Measurements from ENCODE around the gene POLR1D. TPM values are rescaled to one million over a fixed set of nuclear protein-coding genes. Genes with fewer than 3 reads are reported as not detected.

The POLR1D gene
- total RNA-seq, 2 experiments from 2014 or later: 197 to 200 TPM

- no peak overlapping the region for H3K27ac ChIP-seq (ENCODE audit: low read depth in 1 of 2, low read length in 2 of 2)
- TF ChIP-seq CTCF (IDR thresholded peaks at IDR 0.05): no peak
- no peaks in the 10 kb centered on the region for H3K27me3 ChIP-seq (ENCODE audit: control insufficient read depth in 1 of 2, insufficient read depth in 2 of 2, low read length in 2 of 2)
- no peak for ATAC-seq (ENCODE audit: poor library complexity)
- H3K9me3 ChIP-seq (ENCODE audit: control insufficient read depth in 1 of 2, insufficient read depth in 1 of 2, low read length in 2 of 2): no peaks in the 10 kb centered on the region
- no peak overlapping the region for H3K4me3 Mint-ChIP-seq
- no peak overlapping the region for H3K4me3 ChIP-seq (ENCODE audit: low read length)
- no peaks in the 10 kb centered on the region for H3K27me3 Mint-ChIP-seq
- no peaks in the 10 kb centered on the region for H3K4me1 Mint-ChIP-seq (ENCODE audit: low read depth)
- H3K36me3 Mint-ChIP-seq (ENCODE audit: low read depth): peaks cover 12% of the 10 kb centered on the region
- CTCF ChIA-PET: no interaction called here
- H3K9me3 Mint-ChIP-seq: no peaks in the 10 kb centered on the region
- peaks cover 8% of the 10 kb centered on the region for H3K36me3 ChIP-seq (ENCODE audit: insufficient read depth, low read length)
- no peak overlapping the region for H3K27ac Mint-ChIP-seq
- intact Hi-C loops (cut with DNase I, micrococcal nuclease): no loop called here
- no peak for DNase-seq
- POLR2A ChIA-PET: no interaction called here
- no peaks in the 10 kb centered on the region for H3K4me1 ChIP-seq (ENCODE audit: insufficient read depth, low read length)
Observed at GRCh38 chr13:27667946-27668345, 46.3 kb downstream of the POLR1D start.

- H3K4me1 ChIP-seq (ENCODE audit: insufficient read depth, low read length): no peaks in the 10 kb centered on the region
- no peaks in the 10 kb centered on the region for H3K27me3 ChIP-seq (ENCODE audit: control insufficient read depth in 1 of 2, insufficient read depth in 2 of 2, low read length in 2 of 2)
- DNase-seq: no peak
- no peak for TF ChIP-seq CTCF (IDR thresholded peaks at IDR 0.05)
- Mint-ChIP-seq H3K4me1 (ENCODE audit: low read depth) (no peaks in the 10 kb centered on the region), H3K27ac (no peak overlapping the region), H3K27me3 (no peaks in the 10 kb centered on the region), H3K36me3 (ENCODE audit: low read depth) (peaks cover 5% of the 10 kb centered on the region), H3K4me3 (no peak overlapping the region), H3K9me3 (no peaks in the 10 kb centered on the region)
- no peak for ATAC-seq (ENCODE audit: poor library complexity)
- peaks cover 5% of the 10 kb centered on the region for H3K36me3 ChIP-seq (ENCODE audit: insufficient read depth, low read length)
- ChIA-PET CTCF (no interaction called here), POLR2A (no interaction called here)
- H3K27ac ChIP-seq (ENCODE audit: low read depth in 1 of 2, low read length in 2 of 2): no peak overlapping the region
- H3K4me3 ChIP-seq (ENCODE audit: low read length): no peak overlapping the region
- intact Hi-C loops (cut with DNase I, micrococcal nuclease): no loop called here
- no peaks in the 10 kb centered on the region for H3K9me3 ChIP-seq (ENCODE audit: control insufficient read depth in 1 of 2, insufficient read depth in 1 of 2, low read length in 2 of 2)
Observed at GRCh38 chr13:27670861-27671260, 49.2 kb downstream of the POLR1D start.

GRCh38 chr13:27672025-27672424 is 50.3 kb downstream of the POLR1D start:
- Histone ChIP-seq H3K4me3 (ENCODE audit: low read length) (no peak overlapping the region), H3K27ac (ENCODE audit: low read depth in 1 of 2, low read length in 2 of 2) (no peak overlapping the region), H3K27me3 (ENCODE audit: control insufficient read depth in 1 of 2, insufficient read depth in 2 of 2, low read length in 2 of 2) (no peaks in the 10 kb centered on the region), H3K4me1 (ENCODE audit: insufficient read depth, low read length) (no peaks in the 10 kb centered on the region), H3K9me3 (ENCODE audit: control insufficient read depth in 1 of 2, insufficient read depth in 1 of 2, low read length in 2 of 2) (no peaks in the 10 kb centered on the region), H3K36me3 (ENCODE audit: insufficient read depth, low read length) (no peaks in the 10 kb centered on the region)
- no peak for ATAC-seq (ENCODE audit: poor library complexity)
- Mint-ChIP-seq H3K27ac (no peak overlapping the region), H3K27me3 (no peaks in the 10 kb centered on the region), H3K4me1 (ENCODE audit: low read depth) (no peaks in the 10 kb centered on the region), H3K9me3 (no peaks in the 10 kb centered on the region), H3K4me3 (no peak overlapping the region), H3K36me3 (ENCODE audit: low read depth) (peaks cover under 1% of the 10 kb centered on the region)
- no peak for DNase-seq
- TF ChIP-seq CTCF (IDR thresholded peaks at IDR 0.05): no peak
- intact Hi-C loops (cut with DNase I, micrococcal nuclease): no loop called here
- POLR2A ChIA-PET: no interaction called here
- CTCF ChIA-PET: no interaction called here

Other genes with a start within 250 kb of the POLR1D start
- gene GTF3A, start 197.3 kb upstream of the POLR1D start, total RNA-seq: 100 to 1,000 TPM; 129 to 132 TPM
- gene MTIF3, start 171.3 kb upstream of the POLR1D start, total RNA-seq: 10 to 100 TPM; 13.6 to 14.5 TPM
- 1 to 10 TPM; 3.5 to 3.9 TPM for gene LNX2, start 1.4 kb upstream of the POLR1D start, total RNA-seq
- gene GSX1, start 170.6 kb downstream of the POLR1D start, total RNA-seq: not detected